GM12874 (cell line): Measurements from ENCODE around the gene RPS16.

ENCODE experiments used
- TF ChIP-seq, protein P1 (sequence below): IDR thresholded peaks from 2 replicates; pipeline ENCODE4 v1.5.1; 2011; ENCODE audit warnings: low read depth, mild to moderate bottlenecking, control low read depth, low read length, moderate library complexity; ENCODE audit not compliant: insufficient read depth

RPS16 gene

GRCh38 chr19:39384839-39385568 lies 50.7 kb downstream of the RPS16 start:
- TF ChIP-seq, protein P1, sequence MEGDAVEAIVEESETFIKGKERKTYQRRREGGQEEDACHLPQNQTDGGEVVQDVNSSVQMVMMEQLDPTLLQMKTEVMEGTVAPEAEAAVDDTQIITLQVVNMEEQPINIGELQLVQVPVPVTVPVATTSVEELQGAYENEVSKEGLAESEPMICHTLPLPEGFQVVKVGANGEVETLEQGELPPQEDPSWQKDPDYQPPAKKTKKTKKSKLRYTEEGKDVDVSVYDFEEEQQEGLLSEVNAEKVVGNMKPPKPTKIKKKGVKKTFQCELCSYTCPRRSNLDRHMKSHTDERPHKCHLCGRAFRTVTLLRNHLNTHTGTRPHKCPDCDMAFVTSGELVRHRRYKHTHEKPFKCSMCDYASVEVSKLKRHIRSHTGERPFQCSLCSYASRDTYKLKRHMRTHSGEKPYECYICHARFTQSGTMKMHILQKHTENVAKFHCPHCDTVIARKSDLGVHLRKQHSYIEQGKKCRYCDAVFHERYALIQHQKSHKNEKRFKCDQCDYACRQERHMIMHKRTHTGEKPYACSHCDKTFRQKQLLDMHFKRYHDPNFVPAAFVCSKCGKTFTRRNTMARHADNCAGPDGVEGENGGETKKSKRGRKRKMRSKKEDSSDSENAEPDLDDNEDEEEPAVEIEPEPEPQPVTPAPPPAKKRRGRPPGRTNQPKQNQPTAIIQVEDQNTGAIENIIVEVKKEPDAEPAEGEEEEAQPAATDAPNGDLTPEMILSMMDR, result no peak
